Activated CD4-positive, alpha-beta T cell treated with anti-CD3 and anti-CD28 coated beads, Interleukin-2, Interleukin-4, amounts not matched to agents 100 ng/mL and 50 ng/mL, durations not matched to agents 16 hours and 8 hours (primary cell): Measurements from ENCODE around the gene MEGF11.

Experiments used
- DNase-seq: peaks from one replicate; pipeline ENCODE4 v3.0.0-alpha.2; 2020; ENCODE audit warnings: low spot score

Gene MEGF11

DNA sequence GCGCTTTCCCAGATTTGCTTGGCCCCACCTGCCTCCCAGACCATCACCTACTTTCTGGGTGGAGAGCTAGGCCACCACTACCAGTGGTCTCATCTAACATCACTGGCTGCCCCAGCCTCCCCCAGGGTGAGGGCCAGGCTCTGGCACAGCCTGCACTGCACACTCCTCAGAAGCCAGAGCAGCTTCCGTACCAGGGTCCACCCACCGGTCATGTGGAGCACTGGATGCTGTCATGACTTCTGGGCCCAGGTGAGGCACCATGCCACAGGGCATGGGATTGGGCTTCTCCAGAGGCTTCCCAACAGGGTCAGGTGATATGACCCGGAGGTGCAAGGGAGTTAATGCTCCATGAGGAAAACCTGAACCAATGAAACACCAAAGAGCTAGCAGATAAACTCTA is 14.0 kb downstream of the MEGF11 start:
- no peak for DNase-seq

DNA sequence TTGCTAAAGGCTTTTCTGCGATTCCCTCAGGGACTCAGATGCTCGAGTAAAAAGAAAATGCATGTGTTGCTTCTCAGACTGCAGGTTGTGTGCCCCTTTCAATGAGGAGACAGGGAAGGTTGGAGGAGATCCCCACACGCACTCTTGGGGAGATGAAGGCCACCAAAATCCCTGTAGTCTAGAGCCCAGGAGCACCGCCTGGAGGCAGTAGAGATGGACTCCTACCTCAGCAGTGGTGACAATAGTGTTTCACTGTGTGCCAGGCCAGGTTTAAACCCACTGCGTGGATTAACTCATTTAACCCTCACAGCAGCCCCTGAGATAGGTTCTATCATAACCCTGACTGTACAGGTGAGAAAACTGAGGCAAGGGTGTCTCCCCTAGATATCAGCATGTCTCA is 15.2 kb downstream of the MEGF11 start:
- DNase-seq, result no peak

GRCh38 chr15:66237513-66238235 is 15.9 kb downstream of the MEGF11 start:
- DNase-seq, result no peak

DNA sequence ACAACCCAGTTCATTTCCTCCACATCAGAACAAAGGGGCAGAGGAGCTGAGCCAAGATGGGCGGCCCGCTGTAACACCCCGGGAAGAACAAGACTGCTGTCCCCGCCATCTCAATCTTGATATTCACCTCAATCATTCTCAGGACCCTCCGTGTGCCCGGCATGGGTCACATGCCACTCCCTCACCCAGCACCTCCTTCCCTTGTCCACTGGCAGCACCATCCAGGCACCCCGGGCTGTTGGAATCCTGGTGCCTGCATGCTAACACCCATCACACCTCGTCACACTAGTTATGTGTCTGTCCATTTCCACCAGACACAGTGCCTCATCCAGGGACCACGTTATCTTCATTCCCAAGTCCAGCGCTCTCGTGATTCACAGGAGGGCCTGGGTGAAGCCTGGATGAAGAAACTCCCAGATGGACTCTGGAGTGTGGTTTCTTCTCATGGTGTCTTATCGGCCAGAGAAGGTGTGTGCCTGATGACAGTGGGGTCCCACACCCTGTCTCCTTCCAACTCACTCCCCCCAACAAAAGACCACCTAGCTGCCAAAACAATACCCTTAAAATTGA is 16.7 kb downstream of the MEGF11 start:
- DNase-seq, result no peak

GRCh38 chr15:66235866-66236265 is 17.7 kb downstream of the MEGF11 start:
- no peak for DNase-seq

DNA sequence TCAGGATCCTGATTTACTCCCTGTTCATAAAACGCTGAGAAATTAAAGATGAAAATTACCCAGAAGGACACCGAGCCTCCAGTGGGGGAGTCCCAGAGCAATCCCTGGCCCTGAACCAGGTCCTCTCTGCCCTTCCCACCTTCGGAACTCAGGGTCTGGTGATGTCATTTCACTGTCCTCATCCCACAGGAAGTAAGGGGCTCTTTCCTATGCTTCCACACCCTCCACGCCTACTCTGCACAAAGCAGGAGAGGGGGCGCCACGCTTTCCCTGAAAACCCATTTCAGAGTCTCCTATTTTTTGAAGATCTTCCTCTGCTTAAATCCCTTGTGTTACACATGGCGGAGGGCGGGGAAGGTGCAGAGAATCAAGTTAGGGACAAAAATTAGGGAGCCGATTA is 18.8 kb downstream of the MEGF11 start:
- no peak for DNase-seq

DNA sequence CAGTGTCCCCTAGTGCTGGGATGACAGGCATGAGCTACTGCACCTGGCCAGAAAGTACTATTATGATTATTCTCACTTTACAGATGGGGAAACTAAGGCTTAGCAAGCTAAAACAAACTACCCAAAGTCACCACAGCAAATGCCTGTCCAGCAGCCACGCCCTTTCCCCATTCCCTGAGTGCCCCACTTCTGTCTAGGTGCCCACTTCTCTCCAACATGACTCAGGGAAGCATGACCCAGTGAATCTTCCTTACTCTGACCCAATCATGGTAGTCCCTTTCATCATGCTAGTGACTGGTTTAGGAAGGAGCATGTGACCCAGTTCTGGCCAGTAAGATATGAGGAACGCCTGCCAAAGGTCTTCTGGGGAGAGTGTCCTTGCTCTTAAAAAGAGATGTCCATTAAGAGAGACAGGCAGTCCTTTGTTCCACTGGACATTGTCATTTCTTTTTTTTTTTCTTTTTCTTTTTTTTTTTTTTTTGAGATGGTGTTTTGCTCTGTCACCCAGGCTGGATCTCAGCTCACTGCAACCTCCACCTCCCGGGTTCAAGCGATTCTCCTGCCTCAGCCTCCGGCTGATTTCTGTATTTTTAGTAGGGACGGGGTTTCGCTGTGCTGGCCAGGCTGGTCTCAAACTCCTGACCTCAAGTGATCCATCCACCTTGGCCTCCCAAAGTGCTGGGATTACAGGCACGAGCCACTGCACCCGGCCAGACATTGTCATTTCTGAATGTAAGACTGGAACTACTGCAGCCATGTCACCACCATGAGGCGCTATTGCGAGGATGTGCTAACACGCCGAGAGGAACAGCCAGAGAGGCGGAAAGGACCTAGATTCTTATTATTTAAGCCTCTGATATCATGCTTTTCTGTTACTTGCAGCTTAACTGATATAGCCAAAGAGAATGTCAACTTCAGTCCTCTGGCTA is 19.8 kb downstream of the MEGF11 start:
- DNase-seq, result no peak

GRCh38 chr15:66232267-66232625 is 21.3 kb downstream of the MEGF11 start:
- DNase-seq, result no peak

GRCh38 chr15:66231394-66232266 is 21.9 kb downstream of the MEGF11 start:
- DNase-seq, result no peak

DNA sequence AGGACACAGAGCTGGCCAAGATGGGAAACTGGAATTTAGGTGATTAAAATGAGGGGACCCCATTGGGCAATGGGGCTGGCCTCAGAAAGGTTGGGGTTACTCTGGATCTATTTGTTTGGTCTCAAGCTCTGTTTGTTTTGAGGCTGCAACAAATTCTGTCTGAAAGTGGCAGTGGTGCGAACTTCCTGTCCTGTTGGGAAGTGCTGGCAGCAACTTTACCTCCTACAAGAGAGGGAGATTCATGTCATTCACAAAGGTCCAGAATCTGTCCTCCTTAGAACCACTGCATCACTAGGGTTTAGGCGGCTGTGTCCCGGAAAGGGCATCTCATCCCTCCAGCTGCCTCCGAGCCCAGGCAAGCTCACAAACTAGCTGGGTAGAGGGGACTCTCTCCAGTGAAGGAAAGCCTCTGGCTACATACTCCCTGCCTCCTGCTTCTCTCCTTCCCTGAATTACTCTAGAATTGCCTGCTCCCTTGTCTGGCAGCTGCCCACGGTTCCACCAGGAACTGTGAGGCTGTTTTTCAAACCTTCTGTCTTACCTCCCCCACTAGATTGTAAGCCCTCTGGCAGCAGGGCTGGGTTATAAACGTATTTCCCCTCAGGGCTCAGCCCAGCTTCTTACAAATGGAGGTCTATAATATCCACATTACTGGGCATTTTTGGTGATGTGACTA is 23.6 kb downstream of the MEGF11 start:
- no peak for DNase-seq

- DNase-seq, result no peak
These were observed 24.5 kb downstream of the MEGF11 start for GRCh38 chr15:66228807-66229735.

DNA sequence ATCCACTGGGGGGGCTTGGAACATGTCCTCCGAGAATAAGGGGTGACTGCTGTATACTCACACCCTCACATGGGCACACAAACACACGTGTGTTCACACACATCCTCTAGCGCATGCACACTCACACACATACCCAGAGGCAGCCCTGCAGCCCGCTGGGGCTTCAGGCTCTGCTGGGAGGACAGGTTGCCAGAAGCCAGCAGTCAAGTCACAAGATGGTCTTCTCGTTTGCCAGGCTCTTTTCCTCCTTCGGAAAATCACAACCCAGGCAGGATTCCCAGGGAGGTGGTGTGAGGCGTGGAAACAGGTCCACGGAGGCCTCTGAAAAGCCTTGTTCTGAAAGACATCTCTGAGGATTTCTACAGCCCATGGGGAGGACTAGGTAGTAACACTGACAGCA is 26.8 kb downstream of the MEGF11 start:
- no peak for DNase-seq

GRCh38 chr15:66225656-66226274 is 27.8 kb downstream of the MEGF11 start:
- DNase-seq, result no peak

GRCh38 chr15:66224946-66225345 is 28.6 kb downstream of the MEGF11 start:
- no peak for DNase-seq

DNA sequence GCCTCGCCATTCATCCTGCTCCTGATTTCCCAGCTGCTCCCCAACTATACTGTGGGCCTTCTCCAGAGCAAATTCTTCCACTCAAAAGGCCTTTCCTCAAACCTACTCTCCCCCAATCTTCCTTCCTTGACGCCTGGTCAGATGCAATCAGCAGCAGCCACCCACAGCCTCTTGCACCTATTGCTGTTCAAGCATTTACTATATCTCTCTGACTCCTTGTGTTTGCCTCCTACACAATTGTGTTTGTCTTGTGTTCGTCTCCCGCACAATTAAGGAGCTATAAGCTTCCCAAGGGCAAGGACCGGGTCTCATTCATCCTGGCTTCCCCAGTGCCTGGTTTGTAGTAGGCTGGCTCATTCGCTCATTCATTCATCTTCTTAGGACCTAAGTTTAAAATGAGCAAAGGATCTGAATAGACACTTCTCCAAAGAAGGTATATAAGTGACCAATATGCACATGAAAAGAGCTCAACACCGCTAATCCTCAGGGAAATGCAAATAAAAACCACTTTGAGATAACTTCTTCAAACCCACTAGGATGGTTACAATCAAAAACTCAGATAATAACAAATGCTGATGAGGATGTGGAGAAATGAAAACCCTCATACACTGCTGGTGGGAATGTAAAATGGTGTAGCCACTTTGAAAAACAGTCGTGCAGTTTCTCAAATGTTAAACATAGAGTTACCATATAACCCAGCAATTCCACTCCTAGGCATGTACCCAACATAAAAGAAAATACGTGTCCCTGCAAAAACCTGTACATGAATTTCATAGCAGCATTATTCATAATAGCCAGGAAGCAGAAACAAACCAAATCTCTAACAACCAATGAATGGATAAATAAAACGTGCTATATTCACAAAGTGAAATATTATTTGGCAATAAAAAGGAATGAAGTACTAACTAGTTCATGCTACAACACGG is 31.0 kb downstream of the MEGF11 start:
- no peak for DNase-seq

GRCh38 chr15:66221126-66221525 is 32.4 kb downstream of the MEGF11 start:
- no peak for DNase-seq

- no peak for DNase-seq
These were observed 32.9 kb downstream of the MEGF11 start for GRCh38 chr15:66220601-66221000.

- no peak for DNase-seq
These were observed 34.2 kb downstream of the MEGF11 start for GRCh38 chr15:66219339-66219738.

DNA sequence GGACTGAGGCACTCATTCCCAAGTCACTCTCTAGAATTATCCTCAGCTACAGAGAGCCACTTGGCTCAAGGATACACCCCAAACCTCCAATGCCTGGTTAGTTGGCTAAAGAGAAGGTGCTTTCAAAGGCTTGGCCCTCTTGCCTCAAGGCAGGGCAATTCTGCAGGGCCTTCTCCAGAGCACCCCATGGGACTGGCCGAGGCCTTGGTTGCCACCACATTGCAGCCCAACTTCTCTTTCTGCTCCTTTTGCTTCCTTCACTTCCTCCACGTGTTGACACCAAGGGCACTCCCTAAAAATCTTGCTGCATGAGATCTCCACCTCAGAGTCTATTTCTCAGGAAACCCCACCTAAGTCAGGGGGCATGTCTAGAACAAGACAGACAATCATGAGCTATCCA is 36.7 kb downstream of the MEGF11 start:
- no peak for DNase-seq
